ENCODE measurements around the gene SH3RF3.

SH3RF3 gene

DNA sequence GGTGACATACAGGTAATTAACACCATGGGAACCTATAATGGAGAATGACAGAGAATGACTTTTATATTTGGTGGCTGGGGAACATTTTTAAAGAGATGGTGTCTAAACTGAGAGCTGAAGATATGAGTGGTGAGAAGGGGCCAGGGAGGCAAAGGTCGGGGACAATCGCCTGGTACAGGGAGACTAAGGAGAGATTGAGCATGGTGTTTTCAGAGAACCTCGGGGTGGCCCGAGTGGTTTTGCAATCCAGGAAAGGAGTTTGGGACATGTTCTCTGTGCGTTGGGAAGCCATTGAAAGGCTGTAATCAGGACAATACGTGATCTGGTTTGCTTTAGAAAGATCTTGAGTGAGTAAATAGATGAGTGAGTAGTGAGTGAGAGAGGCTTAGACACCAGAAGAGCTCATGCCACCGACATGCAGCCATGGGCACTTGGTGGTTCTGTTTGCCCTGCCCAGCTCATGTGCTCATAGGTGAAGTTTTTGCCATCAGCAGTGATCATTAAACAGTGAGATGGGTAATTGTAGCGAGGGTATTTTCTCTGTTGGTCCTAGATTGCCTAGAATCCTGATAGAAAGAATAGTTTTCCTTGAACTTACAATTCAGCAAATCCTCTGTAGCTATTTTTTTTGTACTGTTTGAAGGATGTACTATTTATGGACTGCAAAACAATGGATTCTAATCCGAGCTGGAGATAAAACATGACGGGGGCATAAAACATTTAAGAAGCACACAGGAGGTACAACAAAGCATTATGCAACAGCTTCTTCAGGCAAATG lies 114.7 kb downstream of the SH3RF3 start:
- DNase-seq (ENCODE audit: low read depth): no peak

DNA sequence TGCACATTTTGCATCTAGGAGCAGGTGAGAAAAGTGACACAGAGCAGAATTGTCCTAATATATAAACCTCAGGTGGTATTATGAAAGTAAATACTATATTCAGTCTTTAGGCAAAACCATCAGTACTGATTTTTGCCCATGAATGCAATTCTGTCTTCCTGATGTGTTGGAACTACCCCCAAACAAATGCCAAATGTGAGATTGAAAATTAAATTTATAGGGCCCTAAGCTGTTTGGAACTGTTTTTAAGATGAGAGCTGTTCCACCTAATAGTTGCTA lies 115.2 kb downstream of the SH3RF3 start:
- no peak for DNase-seq (ENCODE audit: low read depth)

DNA sequence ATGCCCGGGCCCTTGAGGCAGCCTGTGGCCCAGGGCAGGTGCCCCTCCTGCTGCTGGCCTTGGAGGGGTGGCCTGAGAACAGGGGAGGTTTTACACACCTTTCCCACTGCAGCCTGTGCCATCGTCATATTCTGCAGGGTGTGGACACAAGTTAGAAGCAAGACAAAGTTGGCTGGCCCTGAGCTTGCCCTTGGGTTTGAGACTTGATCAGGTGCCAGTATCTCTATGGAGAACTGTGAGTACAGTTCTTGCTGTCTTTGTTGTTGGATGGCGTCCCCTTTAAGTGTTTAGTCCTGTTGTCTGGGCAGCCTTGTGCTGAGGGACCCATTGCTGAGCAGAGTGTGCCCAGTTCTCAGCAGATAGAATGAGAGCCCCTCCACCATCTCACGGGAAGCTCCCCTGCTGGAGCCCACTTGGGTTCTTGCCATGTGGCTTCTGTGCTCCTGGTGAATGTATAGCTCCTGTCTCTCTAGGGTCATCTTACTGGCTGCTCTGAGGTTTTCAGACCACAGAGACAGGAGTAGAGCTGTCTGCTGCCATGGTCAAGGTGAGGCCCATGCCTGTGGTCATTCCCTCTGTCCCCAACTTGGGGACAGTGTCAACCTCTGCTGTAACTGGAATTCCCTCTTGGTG lies 115.9 kb downstream of the SH3RF3 start:
- DNase-seq (ENCODE audit: low read depth): no peak

GRCh38 chr2:109246176-109246575 lies 117.2 kb downstream of the SH3RF3 start:
- no peak for DNase-seq (ENCODE audit: low read depth)

GRCh38 chr2:109246616-109247015 lies 117.6 kb downstream of the SH3RF3 start:
- DNase-seq (ENCODE audit: low read depth): no peak

GRCh38 chr2:109247340-109247739 lies 118.3 kb downstream of the SH3RF3 start:
- no peak for DNase-seq (ENCODE audit: low read depth)

DNA sequence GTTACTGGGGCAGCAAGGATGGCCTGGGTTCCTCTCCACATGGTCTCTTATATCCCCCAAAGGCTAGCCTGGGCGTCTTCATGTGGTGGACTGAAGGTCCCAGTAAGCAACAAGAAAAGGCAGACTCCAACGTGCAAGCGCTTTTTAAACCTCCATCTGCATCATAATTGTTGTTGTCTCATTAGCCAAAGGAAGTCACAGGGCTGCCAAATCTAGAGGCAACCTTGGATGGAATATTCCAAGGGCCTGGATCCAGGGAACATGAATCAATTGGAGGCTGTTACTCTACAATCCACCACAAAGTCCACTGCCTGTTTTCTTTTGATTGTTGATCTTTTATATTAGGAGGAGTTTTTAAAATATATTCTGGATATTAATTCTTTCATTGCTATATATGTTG lies 118.8 kb downstream of the SH3RF3 start:
- no peak for DNase-seq (ENCODE audit: low read depth)

GRCh38 chr2:109248590-109248989 lies 119.6 kb downstream of the SH3RF3 start:
- DNase-seq (ENCODE audit: low read depth): no peak

DNA sequence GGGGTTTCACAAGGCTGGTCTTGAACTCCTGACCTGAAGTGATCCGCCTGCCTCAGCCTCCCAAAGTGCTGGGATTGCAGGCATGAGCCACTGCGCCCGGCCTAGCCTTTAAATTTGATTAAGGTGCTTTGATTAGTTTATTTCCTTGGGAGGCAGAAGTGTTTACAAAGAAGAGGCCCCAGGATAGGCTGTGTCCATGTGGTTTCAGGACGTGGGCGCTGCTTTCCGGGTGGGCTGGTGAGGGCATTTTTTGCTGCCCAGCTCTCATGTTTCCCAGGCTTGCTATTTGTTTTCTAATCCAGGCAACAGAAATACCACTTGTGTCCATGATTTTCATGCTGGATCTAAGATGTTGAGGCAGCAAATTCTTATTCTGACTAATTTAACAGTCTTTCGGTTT lies 124.2 kb downstream of the SH3RF3 start:
- DNase-seq (ENCODE audit: low read depth): no peak

DNA sequence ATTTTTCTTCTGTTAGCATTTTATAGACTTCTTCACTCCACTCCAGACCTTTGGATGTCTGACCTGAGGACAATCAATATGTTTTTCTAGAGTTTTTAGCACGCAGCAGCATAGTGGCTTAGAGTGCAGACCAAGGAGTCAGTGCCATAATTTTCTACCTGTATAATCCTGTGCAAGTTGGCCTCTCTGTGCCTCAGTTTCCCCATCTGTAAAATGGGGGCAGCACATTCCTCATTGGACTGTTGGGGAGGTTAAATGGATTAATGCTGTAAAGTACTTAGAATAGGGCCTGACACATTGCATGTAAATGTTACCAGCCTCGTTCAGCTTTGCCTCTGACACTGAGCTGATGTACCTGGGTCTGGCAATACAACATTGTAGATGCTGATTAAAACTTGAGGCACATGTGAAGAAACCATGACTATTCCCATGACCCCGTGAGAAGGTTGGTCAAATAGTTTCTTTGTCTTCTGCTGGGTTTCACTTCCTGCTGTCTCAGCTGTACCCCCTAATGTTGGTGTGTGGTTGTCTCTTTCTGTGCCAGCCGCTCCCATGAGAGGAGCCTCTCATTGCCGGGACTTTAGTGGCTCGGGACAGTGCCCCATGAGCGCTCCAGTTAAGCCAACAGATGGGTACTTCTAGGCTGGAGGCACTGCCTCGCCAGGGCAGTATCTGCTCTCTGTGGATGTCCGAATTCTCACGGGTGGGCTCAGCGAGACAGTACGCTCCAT lies 125.3 kb downstream of the SH3RF3 start:
- DNase-seq (ENCODE audit: low read depth): no peak

- no peak for DNase-seq (ENCODE audit: low read depth)
Measured at GRCh38 chr2:109255654-109256053, 126.6 kb downstream of the SH3RF3 start.

GRCh38 chr2:109256111-109256510 lies 127.1 kb downstream of the SH3RF3 start:
- DNase-seq (ENCODE audit: low read depth): no peak

- no peak for DNase-seq (ENCODE audit: low read depth)
Measured at GRCh38 chr2:109256921-109257320, 127.9 kb downstream of the SH3RF3 start.

DNA sequence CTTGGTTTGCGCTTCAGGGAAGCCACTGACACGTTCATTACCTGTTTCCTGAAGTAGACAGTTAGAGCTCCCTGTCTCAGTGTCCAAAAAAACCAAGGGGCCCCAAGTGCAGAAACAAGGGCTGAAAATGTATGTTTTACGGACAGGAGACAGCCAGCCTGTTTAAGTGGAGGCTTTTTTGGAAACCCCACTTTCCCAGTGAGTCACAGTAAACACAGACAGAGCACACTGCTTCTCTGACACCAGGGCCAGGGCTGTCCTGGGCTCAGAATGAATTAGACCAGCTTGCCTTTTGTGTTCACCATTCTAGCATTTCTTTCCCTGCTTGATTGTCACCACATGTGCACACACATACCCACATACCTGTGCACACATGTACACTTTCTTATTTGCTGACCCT lies 128.6 kb downstream of the SH3RF3 start:
- no peak for DNase-seq (ENCODE audit: low read depth)

DNA sequence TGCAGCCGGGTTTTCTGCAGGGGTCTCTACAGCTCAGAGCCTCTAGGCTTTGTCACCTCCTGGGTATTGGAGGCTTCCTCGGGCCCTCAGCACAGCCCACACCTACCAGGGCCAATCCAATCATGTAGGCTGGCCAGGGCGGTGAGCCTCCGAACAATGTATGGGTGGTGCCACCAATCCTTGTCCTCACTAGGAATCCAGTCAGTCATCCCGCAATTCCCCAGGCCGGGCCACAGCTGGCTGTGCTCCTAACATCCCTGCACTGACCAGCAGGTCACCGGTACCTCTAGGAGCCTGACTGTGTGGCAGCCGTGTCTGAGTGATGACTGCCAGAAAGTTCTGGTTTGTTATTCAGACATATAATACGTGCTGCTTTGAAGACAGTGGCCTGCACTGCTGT lies 129.4 kb downstream of the SH3RF3 start:
- no peak for DNase-seq (ENCODE audit: low read depth)

DNA sequence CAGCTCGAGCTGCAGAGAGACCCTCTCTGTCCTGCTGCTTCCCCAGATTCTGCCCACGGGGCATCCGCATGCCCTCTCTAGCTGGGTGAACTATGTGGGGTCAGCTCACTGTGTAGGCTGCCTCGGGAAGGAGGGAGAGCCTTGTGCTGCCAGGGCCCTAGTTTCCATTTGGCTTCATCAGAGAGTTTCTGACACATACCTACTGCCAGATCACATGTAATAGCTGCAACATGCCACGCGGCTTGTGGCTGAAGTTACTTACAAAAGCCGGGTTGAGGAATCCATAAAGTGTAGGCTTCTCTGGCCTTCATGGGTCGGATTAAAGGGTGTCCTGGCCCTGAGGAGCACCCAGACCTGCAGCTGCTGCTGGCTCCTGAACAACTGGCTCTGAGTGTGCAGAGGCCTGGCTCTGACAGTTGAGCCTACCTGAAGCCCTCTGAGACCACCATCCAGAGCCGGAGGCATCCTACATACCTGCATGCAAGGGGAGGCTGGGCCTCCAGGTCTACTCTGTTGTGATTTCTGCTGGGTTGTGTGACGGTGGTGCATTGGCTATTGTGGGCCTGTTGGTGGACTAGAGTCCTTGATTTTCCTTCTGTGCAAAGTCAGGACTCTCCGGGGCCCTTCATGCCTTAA lies 130.0 kb downstream of the SH3RF3 start:
- DNase-seq (ENCODE audit: low read depth): no peak

GRCh38 chr2:109259671-109260070 lies 130.7 kb downstream of the SH3RF3 start:
- no peak for DNase-seq (ENCODE audit: low read depth)

DNA sequence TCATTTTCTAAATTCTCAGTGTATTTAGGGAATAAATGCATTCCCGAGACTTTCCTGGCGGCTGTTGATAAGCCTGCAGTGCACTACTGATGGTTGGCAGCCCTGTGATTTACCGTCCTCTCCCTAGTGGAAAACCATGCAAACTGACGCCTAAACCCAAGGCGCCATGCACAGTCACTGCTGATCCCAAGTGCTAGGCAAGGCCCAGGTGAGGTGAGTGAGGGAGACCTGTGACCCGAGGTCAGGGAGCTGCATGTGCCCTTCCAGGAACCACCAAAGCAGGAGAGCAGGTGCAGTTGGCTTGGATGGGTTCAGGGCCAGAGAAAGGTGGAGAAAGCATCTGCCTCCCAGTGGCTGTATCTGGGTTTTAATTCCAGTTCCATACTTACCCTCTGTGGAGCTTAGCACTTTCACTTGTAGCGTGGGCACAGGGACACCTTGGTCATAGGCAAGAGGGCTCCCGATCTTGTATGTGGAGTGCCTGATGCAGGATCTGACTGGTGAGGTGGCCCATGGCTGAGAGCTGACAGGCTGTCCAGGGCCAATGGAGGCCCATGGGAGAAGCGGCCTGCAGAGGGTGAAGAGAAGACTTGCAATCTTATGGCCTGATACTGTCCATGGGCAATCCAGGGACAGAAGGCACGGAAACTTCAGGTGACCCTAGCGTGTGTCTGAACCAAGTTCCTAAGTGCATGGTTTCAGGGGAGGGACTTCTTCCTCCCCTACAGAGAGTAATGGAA lies 131.3 kb downstream of the SH3RF3 start:
- DNase-seq (ENCODE audit: low read depth): no peak

- no peak for DNase-seq (ENCODE audit: low read depth)
Measured at GRCh38 chr2:109260886-109261700, 132.1 kb downstream of the SH3RF3 start.

GRCh38 chr2:109261906-109262631 lies 133.1 kb downstream of the SH3RF3 start:
- no peak for DNase-seq (ENCODE audit: low read depth)

All from stimulated activated CD8-positive, alpha-beta memory T cell treated with anti-CD3 and anti-CD28 coated beads, Interleukin-4, amount 100 ng/mL, for 24 hours (primary cell).